Osteoblast (primary cell): ENCODE data around the gene CHRNA4. TPM values are rescaled to one million over a fixed set of nuclear protein-coding genes. Genes with fewer than 3 reads are reported as not detected.

Experiments used
- DNase-seq: peaks from one replicate; pipeline ENCODE4 v3.0.0; 2011; ENCODE audit warnings: low spot score, mixed read lengths; ENCODE audit not compliant: insufficient read length; ENCODE audit errors: missing footprints
- H2AFZ ChIP-seq: 2 replicates; pipeline ENCODE4 v1.6.0; 2011; ENCODE audit warnings: mild to moderate bottlenecking, low read length
- H3K27ac ChIP-seq: 2 replicates; pipeline ENCODE4 v1.5.1; 2011; ENCODE audit warnings: mild to moderate bottlenecking, low read depth, low read length, moderate library complexity
- H3K27me3 ChIP-seq: 2 replicates; pipeline ENCODE4 v1.6.0; 2012; ENCODE audit warnings: mild to moderate bottlenecking, control low read depth, inconsistent platforms, low read length, moderate library complexity; ENCODE audit not compliant: insufficient read depth
- H3K36me3 ChIP-seq: 2 replicates; pipeline ENCODE4 v1.5.1; 2011; ENCODE audit warnings: mild to moderate bottlenecking, low read length, control low read depth, moderate library complexity; ENCODE audit not compliant: insufficient read depth
- H3K4me1 ChIP-seq: 2 replicates; pipeline ENCODE4 v1.5.1; 2011; ENCODE audit warnings: mild to moderate bottlenecking, low read length, control low read depth, moderate library complexity; ENCODE audit not compliant: insufficient read depth
- H3K4me2 ChIP-seq: 2 replicates; pipeline ENCODE4 v1.6.0; 2011; ENCODE audit warnings: mild to moderate bottlenecking, low read length; ENCODE audit not compliant: insufficient read depth
- H3K4me3 ChIP-seq: fragments of 200-600 bp; sonication (generic); 3 replicates; pipeline ENCODE4 v1.5.1; 2012; ENCODE audit warnings: mild to moderate bottlenecking, low read length, inconsistent platforms; ENCODE audit not compliant: insufficient read depth
- H3K79me2 ChIP-seq: 2 replicates; pipeline ENCODE4 v1.6.0; 2012; ENCODE audit warnings: mild to moderate bottlenecking, low read length, control low read depth, inconsistent platforms; ENCODE audit not compliant: insufficient read depth
- H3K9me3 ChIP-seq: 2 replicates; pipeline ENCODE4 v1.5.1; 2011; ENCODE audit warnings: low read depth, low read length, control low read depth
- H4K20me1 ChIP-seq: 2 replicates; pipeline ENCODE4 v1.6.0; 2012; ENCODE audit warnings: mild to moderate bottlenecking, low read length, control low read depth; ENCODE audit not compliant: insufficient read depth
- total RNA-seq: library from RNA; depleted of rRNA; stranded (reverse); fragments of >200 nt; gene quantifications from 2 replicates; pipeline ENCODE4 v1.2.3, GENCODE V29; 2012
- TF ChIP-seq, protein P1 (sequence below): IDR thresholded peaks from 2 replicates; pipeline ENCODE4 v1.5.1; 2011; ENCODE audit warnings: mild to moderate bottlenecking, low read depth, low read length, moderate library complexity; ENCODE audit errors: extremely low read depth

The CHRNA4 gene
- total RNA-seq, 1 donor, result not detected

- Histone ChIP-seq H4K20me1 (no peaks in the 10 kb centered on the region), H3K36me3 (no peaks in the 10 kb centered on the region)
These were observed 31.6 kb upstream of the CHRNA4 start for GRCh38 chr20:63392465-63393365.

DNA sequence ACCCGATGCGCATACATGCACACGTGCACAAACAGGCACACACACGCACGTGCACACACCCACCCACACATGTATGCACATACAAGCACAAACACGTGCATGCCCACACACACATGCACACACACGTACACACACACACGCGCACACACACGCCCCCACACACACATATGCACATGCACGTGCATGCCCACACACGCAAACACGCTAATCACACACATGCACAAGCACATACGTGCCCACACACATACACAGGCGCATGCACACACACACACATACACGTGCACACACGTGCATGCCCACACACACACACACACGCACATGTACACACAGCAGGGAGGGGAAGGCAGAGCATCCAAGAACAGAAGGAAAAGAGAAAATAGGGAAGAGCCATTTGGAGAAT, 26.8 kb upstream of the CHRNA4 start:
- Histone ChIP-seq H3K27ac (no peak overlapping the region), H3K4me1 (no peaks in the 10 kb centered on the region), H3K79me2 (no peaks in the 10 kb centered on the region), H2AFZ (no peak overlapping the region), H4K20me1 (no peaks in the 10 kb centered on the region), H3K36me3 (no peaks in the 10 kb centered on the region), H3K4me3 (no peak overlapping the region), H3K4me2 (no peak overlapping the region), H3K9me3 (peaks cover 7% of the 10 kb centered on the region), H3K27me3 (no peaks in the 10 kb centered on the region)
- DNase-seq, result no peak
- TF ChIP-seq, protein P1, sequence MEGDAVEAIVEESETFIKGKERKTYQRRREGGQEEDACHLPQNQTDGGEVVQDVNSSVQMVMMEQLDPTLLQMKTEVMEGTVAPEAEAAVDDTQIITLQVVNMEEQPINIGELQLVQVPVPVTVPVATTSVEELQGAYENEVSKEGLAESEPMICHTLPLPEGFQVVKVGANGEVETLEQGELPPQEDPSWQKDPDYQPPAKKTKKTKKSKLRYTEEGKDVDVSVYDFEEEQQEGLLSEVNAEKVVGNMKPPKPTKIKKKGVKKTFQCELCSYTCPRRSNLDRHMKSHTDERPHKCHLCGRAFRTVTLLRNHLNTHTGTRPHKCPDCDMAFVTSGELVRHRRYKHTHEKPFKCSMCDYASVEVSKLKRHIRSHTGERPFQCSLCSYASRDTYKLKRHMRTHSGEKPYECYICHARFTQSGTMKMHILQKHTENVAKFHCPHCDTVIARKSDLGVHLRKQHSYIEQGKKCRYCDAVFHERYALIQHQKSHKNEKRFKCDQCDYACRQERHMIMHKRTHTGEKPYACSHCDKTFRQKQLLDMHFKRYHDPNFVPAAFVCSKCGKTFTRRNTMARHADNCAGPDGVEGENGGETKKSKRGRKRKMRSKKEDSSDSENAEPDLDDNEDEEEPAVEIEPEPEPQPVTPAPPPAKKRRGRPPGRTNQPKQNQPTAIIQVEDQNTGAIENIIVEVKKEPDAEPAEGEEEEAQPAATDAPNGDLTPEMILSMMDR, result no peak

More at GRCh38 chr20:63392465-63393365, 31.6 kb upstream of the CHRNA4 start:
- no peaks in the 10 kb centered on the region for H3K9me3 ChIP-seq
- H3K79me2 ChIP-seq, result no peaks in the 10 kb centered on the region
- no peaks in the 10 kb centered on the region for H3K4me1 ChIP-seq
- DNase-seq, result no peak
- H2AFZ ChIP-seq, result no peak overlapping the region
- H3K27me3 ChIP-seq, result no peaks in the 10 kb centered on the region
- H3K27ac ChIP-seq, result no peak overlapping the region
- H3K4me2 ChIP-seq, result no peak overlapping the region
- H3K4me3 ChIP-seq, result no peak overlapping the region
- TF ChIP-seq, protein P1, result no peak

GRCh38 chr20:63387393-63387792, 26.2 kb upstream of the CHRNA4 start:
- Histone ChIP-seq H3K36me3 (no peaks in the 10 kb centered on the region), H3K79me2 (no peaks in the 10 kb centered on the region), H3K4me1 (no peaks in the 10 kb centered on the region), H3K27me3 (no peaks in the 10 kb centered on the region), H3K4me3 (no peak overlapping the region), H4K20me1 (no peaks in the 10 kb centered on the region), H3K27ac (no peak overlapping the region), H2AFZ (no peak overlapping the region), H3K4me2 (no peak overlapping the region), H3K9me3 (peaks cover 7% of the 10 kb centered on the region)
- TF ChIP-seq, protein P1, result no peak
- no peak for DNase-seq

- Histone ChIP-seq H3K27ac (no peak overlapping the region), H3K4me3 (no peak overlapping the region), H3K27me3 (no peaks in the 10 kb centered on the region), H3K4me1 (no peaks in the 10 kb centered on the region), H3K79me2 (no peaks in the 10 kb centered on the region), H3K9me3 (peaks cover 7% of the 10 kb centered on the region), H3K36me3 (no peaks in the 10 kb centered on the region), H3K4me2 (no peak overlapping the region), H2AFZ (no peak overlapping the region), H4K20me1 (peaks cover 5% of the 10 kb centered on the region)
- TF ChIP-seq, protein P1, result no peak
- DNase-seq, result no peak
These were observed 25.3 kb upstream of the CHRNA4 start for GRCh38 chr20:63386491-63386890.
